HL-60 (cell line): ENCODE results near the gene MTMR6.

Experiments used
- DNase-seq, 2 experiments: peaks; one replicate each; pipeline ENCODE4 v3.0.0-alpha.2; 2010 to 2020; ENCODE audit warnings: low read depth in 1 of 2, low spot score in 1 of 2
- H3K27ac ChIP-seq: fragments of 250-450 bp; sonication (Bioruptor Pico); replicated peaks from 2 replicates; pipeline ENCODE4 v1.5.1; 2020; ENCODE audit warnings: mild to moderate bottlenecking, moderate library complexity
- H3K27me3 ChIP-seq: fragments of 250-450 bp; sonication (Bioruptor Pico); 2 replicates; pipeline ENCODE4 v1.5.1; 2021; ENCODE audit warnings: mild to moderate bottlenecking, moderate library complexity; ENCODE audit not compliant: insufficient read depth, poor library complexity, severe bottlenecking
- H3K4me3 ChIP-seq: replicated peaks from 2 replicates; pipeline ENCODE4 v1.5.1; 2011; ENCODE audit warnings: mild to moderate bottlenecking, control low read depth, low read length; ENCODE audit not compliant: insufficient read depth
- GABPA ChIP-seq: IDR thresholded peaks from 2 replicates; pipeline ENCODE4 v1.6.1; 2012; ENCODE audit warnings: low read depth
- POLR2AphosphoS5 ChIP-seq: IDR thresholded peaks from 2 replicates; pipeline ENCODE4 v1.6.1; 2012; ENCODE audit warnings: low read depth
- SPI1 ChIP-seq: IDR thresholded peaks from 2 replicates; pipeline ENCODE4 v1.6.1; 2012; ENCODE audit warnings: low read depth, mild to moderate bottlenecking, borderline replicate concordance
- TF ChIP-seq, protein P1 (sequence below): IDR thresholded peaks from one replicate; pipeline ENCODE4 v1.5.1; 2011; ENCODE audit warnings: low read length, control low read depth, inconsistent platforms; ENCODE audit not compliant: insufficient read depth
- TF ChIP-seq, protein P2 (sequence below): IDR thresholded peaks from 2 replicates; pipeline ENCODE4 v1.6.1; 2012; ENCODE audit warnings: low read depth; ENCODE audit not compliant: insufficient replicate concordance

MTMR6 gene

DNA sequence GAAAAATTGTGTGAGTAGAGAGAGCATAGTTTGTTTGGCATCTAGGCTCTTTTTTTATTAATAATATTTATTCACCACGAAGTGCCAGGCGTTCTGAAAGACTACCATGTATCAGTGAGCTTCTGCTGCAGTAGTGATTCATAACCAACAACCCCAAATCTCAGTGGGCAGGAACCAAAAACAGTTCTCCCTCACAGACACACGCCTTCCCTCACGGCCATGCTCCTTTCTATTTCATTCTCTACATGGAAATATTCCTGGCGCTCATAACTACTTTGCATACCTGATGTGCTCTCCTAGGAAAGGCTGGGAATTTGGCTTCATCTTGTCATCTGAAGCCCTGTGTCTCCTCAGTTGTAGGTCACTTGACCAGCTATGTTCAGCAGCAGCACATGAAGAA is 88.6 kb downstream of the MTMR6 start:
- no peak for DNase-seq
- Histone ChIP-seq H3K4me3 (no peak overlapping the region), H3K27me3 (no peaks in the 10 kb centered on the region), H3K27ac (no peak overlapping the region)
- TF ChIP-seq, protein P1, sequence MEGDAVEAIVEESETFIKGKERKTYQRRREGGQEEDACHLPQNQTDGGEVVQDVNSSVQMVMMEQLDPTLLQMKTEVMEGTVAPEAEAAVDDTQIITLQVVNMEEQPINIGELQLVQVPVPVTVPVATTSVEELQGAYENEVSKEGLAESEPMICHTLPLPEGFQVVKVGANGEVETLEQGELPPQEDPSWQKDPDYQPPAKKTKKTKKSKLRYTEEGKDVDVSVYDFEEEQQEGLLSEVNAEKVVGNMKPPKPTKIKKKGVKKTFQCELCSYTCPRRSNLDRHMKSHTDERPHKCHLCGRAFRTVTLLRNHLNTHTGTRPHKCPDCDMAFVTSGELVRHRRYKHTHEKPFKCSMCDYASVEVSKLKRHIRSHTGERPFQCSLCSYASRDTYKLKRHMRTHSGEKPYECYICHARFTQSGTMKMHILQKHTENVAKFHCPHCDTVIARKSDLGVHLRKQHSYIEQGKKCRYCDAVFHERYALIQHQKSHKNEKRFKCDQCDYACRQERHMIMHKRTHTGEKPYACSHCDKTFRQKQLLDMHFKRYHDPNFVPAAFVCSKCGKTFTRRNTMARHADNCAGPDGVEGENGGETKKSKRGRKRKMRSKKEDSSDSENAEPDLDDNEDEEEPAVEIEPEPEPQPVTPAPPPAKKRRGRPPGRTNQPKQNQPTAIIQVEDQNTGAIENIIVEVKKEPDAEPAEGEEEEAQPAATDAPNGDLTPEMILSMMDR: no peak
- TF ChIP-seq GABPA (no peak), SPI1 (no peak), POLR2AphosphoS5 (no peak)
- TF ChIP-seq, protein P2, sequence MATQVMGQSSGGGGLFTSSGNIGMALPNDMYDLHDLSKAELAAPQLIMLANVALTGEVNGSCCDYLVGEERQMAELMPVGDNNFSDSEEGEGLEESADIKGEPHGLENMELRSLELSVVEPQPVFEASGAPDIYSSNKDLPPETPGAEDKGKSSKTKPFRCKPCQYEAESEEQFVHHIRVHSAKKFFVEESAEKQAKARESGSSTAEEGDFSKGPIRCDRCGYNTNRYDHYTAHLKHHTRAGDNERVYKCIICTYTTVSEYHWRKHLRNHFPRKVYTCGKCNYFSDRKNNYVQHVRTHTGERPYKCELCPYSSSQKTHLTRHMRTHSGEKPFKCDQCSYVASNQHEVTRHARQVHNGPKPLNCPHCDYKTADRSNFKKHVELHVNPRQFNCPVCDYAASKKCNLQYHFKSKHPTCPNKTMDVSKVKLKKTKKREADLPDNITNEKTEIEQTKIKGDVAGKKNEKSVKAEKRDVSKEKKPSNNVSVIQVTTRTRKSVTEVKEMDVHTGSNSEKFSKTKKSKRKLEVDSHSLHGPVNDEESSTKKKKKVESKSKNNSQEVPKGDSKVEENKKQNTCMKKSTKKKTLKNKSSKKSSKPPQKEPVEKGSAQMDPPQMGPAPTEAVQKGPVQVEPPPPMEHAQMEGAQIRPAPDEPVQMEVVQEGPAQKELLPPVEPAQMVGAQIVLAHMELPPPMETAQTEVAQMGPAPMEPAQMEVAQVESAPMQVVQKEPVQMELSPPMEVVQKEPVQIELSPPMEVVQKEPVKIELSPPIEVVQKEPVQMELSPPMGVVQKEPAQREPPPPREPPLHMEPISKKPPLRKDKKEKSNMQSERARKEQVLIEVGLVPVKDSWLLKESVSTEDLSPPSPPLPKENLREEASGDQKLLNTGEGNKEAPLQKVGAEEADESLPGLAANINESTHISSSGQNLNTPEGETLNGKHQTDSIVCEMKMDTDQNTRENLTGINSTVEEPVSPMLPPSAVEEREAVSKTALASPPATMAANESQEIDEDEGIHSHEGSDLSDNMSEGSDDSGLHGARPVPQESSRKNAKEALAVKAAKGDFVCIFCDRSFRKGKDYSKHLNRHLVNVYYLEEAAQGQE: no peak

DNA sequence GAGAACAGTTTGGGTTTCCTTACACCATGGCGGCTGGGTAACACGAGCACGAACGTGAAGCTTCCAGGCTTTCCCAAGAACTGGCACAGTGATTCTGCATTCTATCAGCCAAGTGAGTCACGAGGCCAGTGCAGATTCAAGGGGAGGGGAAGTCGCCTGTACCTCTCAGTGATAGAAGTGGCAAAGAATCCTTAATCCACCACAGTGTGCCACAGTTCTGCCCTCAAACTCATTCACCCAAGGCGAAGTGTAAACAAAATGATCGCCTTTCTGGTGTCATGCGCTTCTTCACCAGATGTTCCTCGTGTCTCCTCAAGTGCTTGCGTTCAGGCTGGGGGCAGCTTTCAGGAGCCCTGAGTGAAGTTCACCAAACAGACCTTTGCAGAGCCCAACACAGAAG is 90.3 kb downstream of the MTMR6 start:
- peaks cover 2% of the 10 kb centered on the region for H3K27me3 ChIP-seq
- DNase-seq: no peak

More for the DNA sequence above, 90.3 kb downstream of the MTMR6 start:
- Histone ChIP-seq H3K4me3 (no peak overlapping the region), H3K27ac (no peak overlapping the region)
- TF ChIP-seq GABPA (no peak), POLR2AphosphoS5 (no peak), SPI1 (no peak)
- TF ChIP-seq, protein P2: no peak
- TF ChIP-seq, protein P1: no peak
